GM21526 (cell line): Measurements from ENCODE around the gene SPEG.
"Not testable (repeated sequence)": the region's sequence is repeated elsewhere in the genome, so short reads cannot be mapped to it uniquely, and the experiment has no call there.

Experiments
- ATAC-seq: cut with Tn5 transposase; IDR thresholded peaks from one replicate; pipeline ENCODE4 v1.9.1; 2021; ENCODE audit warnings: moderate library complexity; ENCODE audit not compliant: unreplicated experiment, low FRiP score

SPEG gene

GRCh38 chr2:219404291-219404910 is 30.2 kb upstream of the SPEG start:
- ATAC-seq: no peak

- no peak for ATAC-seq
These were observed 29.7 kb upstream of the SPEG start for GRCh38 chr2:219404954-219405353.

GRCh38 chr2:219405451-219405850 is 29.2 kb upstream of the SPEG start:
- no peak for ATAC-seq

- ATAC-seq: no peak
These were observed 28.4 kb upstream of the SPEG start for GRCh38 chr2:219405958-219406860.

GRCh38 chr2:219406861-219407230 is 27.8 kb upstream of the SPEG start:
- ATAC-seq: no peak

- not testable (repeated sequence) for ATAC-seq
These were observed 27.3 kb upstream of the SPEG start for GRCh38 chr2:219407343-219407742.

- no peak for ATAC-seq
These were observed 26.4 kb upstream of the SPEG start for GRCh38 chr2:219408204-219408603.

- ATAC-seq: no peak
These were observed 26.0 kb upstream of the SPEG start for GRCh38 chr2:219408631-219409030.

- no peak for ATAC-seq
These were observed 25.0 kb upstream of the SPEG start for GRCh38 chr2:219409619-219410018.

- ATAC-seq: no peak
These were observed 24.3 kb upstream of the SPEG start for GRCh38 chr2:219410390-219410789.

GRCh38 chr2:219414857-219415256 is 19.8 kb upstream of the SPEG start:
- ATAC-seq: no peak

GRCh38 chr2:219415580-219416234 is 18.9 kb upstream of the SPEG start:
- ATAC-seq: no peak

- no peak for ATAC-seq
These were observed 18.4 kb upstream of the SPEG start for GRCh38 chr2:219416235-219416602.

GRCh38 chr2:219416938-219417337 is 17.7 kb upstream of the SPEG start:
- no peak for ATAC-seq

- ATAC-seq: no peak
These were observed 17.3 kb upstream of the SPEG start for GRCh38 chr2:219417374-219417773.

- no peak for ATAC-seq
These were observed 16.3 kb upstream of the SPEG start, which contains the start of gene DES for GRCh38 chr2:219418155-219419011. TSS of gene DES (plus strand) at chr2:219418377. CDS start at chr2:219418463, 86 bp downstream.

- no peak for ATAC-seq
These were observed 15.7 kb upstream of the SPEG start for GRCh38 chr2:219419012-219419324.

GRCh38 chr2:219419331-219420197 is 15.1 kb upstream of the SPEG start:
- ATAC-seq: no peak

GRCh38 chr2:219420687-219421086 is 14.0 kb upstream of the SPEG start:
- no peak for ATAC-seq

- ATAC-seq: no peak
These were observed 13.3 kb upstream of the SPEG start for GRCh38 chr2:219421323-219421722.
